Osteocyte (in vitro differentiated cells): Measurements from ENCODE around the gene IRAG1. TPM values are rescaled to one million over a fixed set of nuclear protein-coding genes. Genes with fewer than 3 reads are reported as not detected.
A peak's percentile ranks its signal among the peaks of the same experiment; 100 is the strongest.

ENCODE experiments used
- DNase-seq: peaks from one replicate; pipeline ENCODE4 v3.0.0; 2021; ENCODE audit warnings: mixed read lengths; ENCODE audit not compliant: unreplicated experiment; ENCODE audit errors: extremely low spot score
- H3K27ac Mint-ChIP-seq: one replicate; pipeline ENCODE4 v1.8.0; 2021; ENCODE audit warnings: mild to moderate bottlenecking, mixed read lengths; ENCODE audit not compliant: unreplicated experiment
- H3K27me3 Mint-ChIP-seq: one replicate; pipeline ENCODE4 v1.8.0; 2021; ENCODE audit warnings: mixed read lengths; ENCODE audit not compliant: unreplicated experiment
- H3K36me3 Mint-ChIP-seq: one replicate; pipeline ENCODE4 v1.8.0; 2021; ENCODE audit warnings: mixed read lengths; ENCODE audit not compliant: unreplicated experiment
- H3K4me1 Mint-ChIP-seq: one replicate; pipeline ENCODE4 v1.8.0; 2021; ENCODE audit warnings: mixed read lengths; ENCODE audit not compliant: unreplicated experiment
- H3K4me3 Mint-ChIP-seq: one replicate; pipeline ENCODE4 v1.8.0; 2021; ENCODE audit warnings: mild to moderate bottlenecking, moderate library complexity, mixed read lengths; ENCODE audit not compliant: unreplicated experiment
- H3K9me3 Mint-ChIP-seq: one replicate; pipeline ENCODE4 v1.8.0; 2021; ENCODE audit warnings: mixed read lengths; ENCODE audit not compliant: unreplicated experiment
- CTCF ChIP-seq: fragments of 200-600 bp; sonication (generic); IDR thresholded peaks from 2 replicates; pipeline ENCODE4 v1.5.0; 2021; ENCODE audit warnings: antibody characterized with exemption, mild to moderate bottlenecking, moderate library complexity
- total RNA-seq: library from RNA; stranded (reverse); gene quantifications from 2 replicates; pipeline ENCODE4 v1.2.1, GENCODE V29; 2021

Gene IRAG1
- total RNA-seq, 1 donor from 2014 or later, result 22.2 TPM

DNA sequence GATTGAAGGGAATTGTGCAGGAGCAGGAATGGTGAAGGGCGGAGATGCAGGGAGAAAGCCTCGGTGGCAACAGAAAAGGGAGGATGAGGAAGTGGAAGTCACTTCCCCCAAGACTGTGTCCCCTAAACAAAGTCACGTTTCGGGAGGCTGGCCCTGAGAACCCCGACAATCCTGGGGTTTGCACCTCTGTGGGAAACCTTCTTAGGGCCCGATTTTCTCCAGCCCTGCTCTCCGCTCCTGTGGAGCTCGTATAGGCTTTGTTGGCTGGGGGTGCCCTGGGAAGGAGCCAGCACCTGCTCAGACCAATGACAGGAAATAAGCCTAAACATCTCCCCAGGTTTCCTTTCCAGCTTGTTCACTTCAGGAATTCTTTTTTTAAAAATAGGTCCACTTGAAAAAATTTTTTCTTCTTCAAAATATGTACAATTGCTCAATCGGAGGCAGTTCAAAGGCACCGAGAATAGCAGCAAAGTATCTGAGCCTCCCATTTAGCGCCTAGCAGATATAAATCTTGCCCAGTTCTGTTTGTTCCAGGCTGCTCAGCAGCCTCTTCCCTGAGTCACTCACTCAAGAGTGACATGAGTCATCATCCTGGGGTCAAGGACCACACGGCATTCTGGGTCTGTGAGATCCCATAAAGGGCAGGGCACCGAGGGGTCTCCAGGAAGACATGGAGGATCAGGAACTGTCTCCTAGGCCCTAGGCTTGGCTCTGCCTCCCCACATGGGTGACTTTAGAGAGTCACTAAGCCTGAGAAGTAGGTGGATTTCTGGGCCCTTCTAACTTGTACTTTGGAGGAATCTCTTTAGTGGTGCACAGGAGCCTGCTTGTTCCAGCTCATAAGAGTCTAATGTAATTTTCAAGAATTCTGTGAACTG, 34.0 kb downstream of the IRAG1 start:
- Mint-ChIP-seq H3K36me3 (no peaks in the 10 kb centered on the region), H3K27me3 (no peaks in the 10 kb centered on the region), H3K9me3 (no peaks in the 10 kb centered on the region), H3K4me3 (no peak overlapping the region), H3K27ac (peak overlapping the region; percentile 97), H3K4me1 (peaks cover 83% of the 10 kb centered on the region)
- no peak for DNase-seq
- no peak for TF ChIP-seq CTCF

GRCh38 chr11:10658621-10659338, 34.8 kb downstream of the IRAG1 start:
- no peaks in the 10 kb centered on the region for H3K36me3 Mint-ChIP-seq
- H3K4me1 Mint-ChIP-seq, result peaks cover 78% of the 10 kb centered on the region
- no peaks in the 10 kb centered on the region for H3K27me3 Mint-ChIP-seq
- no peak for TF ChIP-seq CTCF
- H3K4me3 Mint-ChIP-seq, result no peak overlapping the region
- H3K9me3 Mint-ChIP-seq, result no peaks in the 10 kb centered on the region
- peak overlapping the region; percentile 97 for H3K27ac Mint-ChIP-seq
- DNase-seq, result no peak

DNA sequence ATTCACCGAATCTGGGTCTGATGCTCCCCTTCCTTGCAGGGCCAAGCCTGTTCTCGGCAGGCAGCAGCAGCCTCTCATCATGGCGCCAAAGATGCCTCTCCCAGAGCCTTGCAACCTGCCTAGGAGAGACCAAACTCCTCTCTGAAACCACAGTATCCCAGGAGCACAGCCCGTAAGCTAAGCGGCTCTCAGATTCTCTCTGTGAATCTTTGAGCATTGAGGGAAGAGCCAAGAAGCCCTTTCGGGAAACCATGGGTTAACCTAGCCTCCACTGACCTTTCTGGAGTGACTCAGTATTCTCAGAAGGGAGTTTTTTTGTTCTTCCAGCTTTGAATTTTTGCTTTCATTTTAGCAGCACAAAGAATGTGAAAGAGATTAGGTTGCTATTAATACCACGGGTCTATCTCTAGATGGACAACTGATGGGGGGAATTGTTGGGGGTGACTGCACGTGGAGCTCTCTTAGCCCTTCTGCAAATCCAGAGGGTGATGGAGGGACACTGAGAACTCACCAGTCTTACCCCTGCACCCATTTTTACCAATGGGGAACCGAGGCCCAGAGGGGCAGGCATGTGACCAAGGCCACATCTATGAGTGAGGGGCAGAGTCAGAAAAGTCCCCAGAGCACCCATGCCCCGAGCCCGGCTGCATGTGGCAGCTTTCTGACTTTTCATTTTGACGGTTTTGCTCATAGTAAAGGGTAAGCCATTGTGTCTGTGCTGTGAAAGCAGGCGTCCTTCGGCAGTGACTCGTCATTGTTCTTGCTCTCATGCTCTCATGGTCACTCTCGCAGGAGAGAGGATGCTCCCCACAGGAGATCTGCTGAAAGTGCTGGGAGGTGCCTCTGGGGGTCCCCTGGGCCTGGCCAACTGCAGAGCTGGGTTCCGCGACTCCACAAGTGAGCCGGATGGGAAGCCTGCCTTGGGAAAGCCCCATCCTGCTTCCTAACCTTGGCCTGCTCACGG, 36.0 kb downstream of the IRAG1 start:
- Mint-ChIP-seq H3K4me1 (peaks cover 80% of the 10 kb centered on the region), H3K27ac (peak overlapping the region; percentile 97), H3K4me3 (peak overlapping the region; percentile 26), H3K9me3 (no peaks in the 10 kb centered on the region), H3K27me3 (no peaks in the 10 kb centered on the region), H3K36me3 (no peaks in the 10 kb centered on the region)
- no peak for DNase-seq
- TF ChIP-seq CTCF, result no peak

DNA sequence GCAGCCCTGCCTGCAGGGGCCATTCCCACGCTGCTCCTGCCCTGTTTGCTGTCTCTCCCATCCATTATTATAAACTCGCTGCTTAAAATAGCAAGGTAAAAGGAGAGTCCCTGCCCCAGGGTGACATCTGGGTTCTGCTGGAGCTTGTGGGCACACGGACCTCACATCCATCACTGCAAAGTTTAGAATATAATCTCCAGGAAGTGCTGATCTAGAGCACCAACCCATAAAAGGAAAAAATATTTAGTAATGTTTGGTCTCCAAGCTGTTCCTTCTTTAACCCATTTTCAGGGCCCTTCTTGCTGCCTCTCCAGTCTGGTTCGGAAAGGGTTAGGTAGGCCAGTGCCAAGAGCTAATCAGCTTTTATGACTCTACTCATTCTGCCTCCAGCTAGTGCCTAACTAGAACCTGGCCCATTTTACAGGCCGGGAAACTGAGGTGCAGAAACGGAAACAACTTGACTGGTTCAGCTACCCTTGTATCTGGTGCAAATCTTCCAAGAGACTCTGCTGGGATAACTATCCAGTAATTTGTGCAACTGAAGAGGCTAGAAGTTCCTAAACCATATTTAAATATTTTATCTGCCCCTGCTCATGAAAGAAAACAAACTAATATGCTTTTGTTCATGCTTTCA, 37.5 kb downstream of the IRAG1 start:
- no peak for DNase-seq
- Mint-ChIP-seq H3K27me3 (no peaks in the 10 kb centered on the region), H3K4me3 (no peak overlapping the region), H3K9me3 (no peaks in the 10 kb centered on the region), H3K27ac (peak overlapping the region; percentile 97), H3K4me1 (peaks cover 87% of the 10 kb centered on the region), H3K36me3 (no peaks in the 10 kb centered on the region)
- no peak for TF ChIP-seq CTCF
